Measurements from ENCODE around the gene FANCE.

DNA sequence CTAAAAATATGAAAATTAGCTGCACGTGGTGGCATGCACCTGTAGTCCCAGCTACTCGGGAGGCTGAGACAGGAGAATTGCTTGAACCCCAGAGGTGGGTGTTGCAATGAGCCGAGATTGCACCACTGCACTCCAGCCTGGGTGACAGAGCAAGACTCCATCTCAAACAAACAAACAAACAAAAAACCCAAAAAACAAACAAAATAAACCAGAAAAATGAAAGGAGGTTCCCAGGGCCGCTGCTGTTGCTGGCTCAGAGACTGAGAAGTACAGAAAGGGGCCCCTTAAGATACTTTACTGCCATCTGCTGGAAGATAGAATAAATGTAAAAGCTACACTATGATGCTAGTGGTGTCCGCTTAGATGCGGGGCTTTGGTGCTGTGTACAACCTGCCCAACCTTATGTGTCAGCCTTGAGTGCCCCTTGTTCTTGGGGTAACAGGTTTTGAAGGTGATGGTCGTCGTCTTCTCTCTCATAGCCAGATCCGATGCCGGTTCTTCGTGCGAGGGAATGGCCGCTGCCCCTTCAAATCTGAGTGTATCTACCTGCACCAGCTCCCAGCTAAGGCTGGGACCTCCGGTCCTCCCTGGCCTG lies 2.8 kb upstream of the FANCE start:
- TF ChIP-seq TAF1 (IDR thresholded peaks at IDR 0.05; ENCODE audit: borderline replicate concordance, insufficient read depth, low read length) = no peak
- TF ChIP-seq, protein P1, sequence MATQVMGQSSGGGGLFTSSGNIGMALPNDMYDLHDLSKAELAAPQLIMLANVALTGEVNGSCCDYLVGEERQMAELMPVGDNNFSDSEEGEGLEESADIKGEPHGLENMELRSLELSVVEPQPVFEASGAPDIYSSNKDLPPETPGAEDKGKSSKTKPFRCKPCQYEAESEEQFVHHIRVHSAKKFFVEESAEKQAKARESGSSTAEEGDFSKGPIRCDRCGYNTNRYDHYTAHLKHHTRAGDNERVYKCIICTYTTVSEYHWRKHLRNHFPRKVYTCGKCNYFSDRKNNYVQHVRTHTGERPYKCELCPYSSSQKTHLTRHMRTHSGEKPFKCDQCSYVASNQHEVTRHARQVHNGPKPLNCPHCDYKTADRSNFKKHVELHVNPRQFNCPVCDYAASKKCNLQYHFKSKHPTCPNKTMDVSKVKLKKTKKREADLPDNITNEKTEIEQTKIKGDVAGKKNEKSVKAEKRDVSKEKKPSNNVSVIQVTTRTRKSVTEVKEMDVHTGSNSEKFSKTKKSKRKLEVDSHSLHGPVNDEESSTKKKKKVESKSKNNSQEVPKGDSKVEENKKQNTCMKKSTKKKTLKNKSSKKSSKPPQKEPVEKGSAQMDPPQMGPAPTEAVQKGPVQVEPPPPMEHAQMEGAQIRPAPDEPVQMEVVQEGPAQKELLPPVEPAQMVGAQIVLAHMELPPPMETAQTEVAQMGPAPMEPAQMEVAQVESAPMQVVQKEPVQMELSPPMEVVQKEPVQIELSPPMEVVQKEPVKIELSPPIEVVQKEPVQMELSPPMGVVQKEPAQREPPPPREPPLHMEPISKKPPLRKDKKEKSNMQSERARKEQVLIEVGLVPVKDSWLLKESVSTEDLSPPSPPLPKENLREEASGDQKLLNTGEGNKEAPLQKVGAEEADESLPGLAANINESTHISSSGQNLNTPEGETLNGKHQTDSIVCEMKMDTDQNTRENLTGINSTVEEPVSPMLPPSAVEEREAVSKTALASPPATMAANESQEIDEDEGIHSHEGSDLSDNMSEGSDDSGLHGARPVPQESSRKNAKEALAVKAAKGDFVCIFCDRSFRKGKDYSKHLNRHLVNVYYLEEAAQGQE (IDR thresholded peaks at IDR 0.05; ENCODE audit: insufficient read depth in 1 of 2, low read depth in 2 of 2, low read length in 2 of 2) = no peak
- no peak for TF ChIP-seq POLR2AphosphoS5 (IDR thresholded peaks at IDR 0.05; ENCODE audit: low read depth, low read length)
- no peak for TF ChIP-seq SIN3A (IDR thresholded peaks at IDR 0.05; ENCODE audit: borderline replicate concordance, insufficient read depth, low read length)
